A673 (cell line): ENCODE results near the gene RALBP1. TPM values are rescaled to one million over a fixed set of nuclear protein-coding genes. Genes with fewer than 3 reads are reported as not detected.

ENCODE experiments used
- BruUV-seq: library from RNA; stranded (reverse); fragments of 400-500 nt; replicated peaks from 2 replicates; lab custom pipeline; 2021; lab: Mats Ljungman, UMichigan
- CTCF ChIA-PET: fragments of 300-600 bp; sonication (Branson Sonifier 250); formaldehyde crosslinking; loops from one replicate; lab custom pipeline; 2022; ENCODE audit warnings: antibody characterized with exemption; lab: Charles Lee
- POLR2A ChIA-PET: fragments of 300-600 bp; sonication (Branson Sonifier 250); formaldehyde crosslinking; loops from one replicate; lab custom pipeline; 2022; ENCODE audit warnings: antibody characterized with exemption; ENCODE audit not compliant: low non-redundant PET; lab: Charles Lee
- DNase-seq: peaks from one replicate; pipeline ENCODE4 v3.0.0-alpha.2; 2015; ENCODE audit warnings: low spot score
- H3K27ac ChIP-seq: fragments of 200-600 bp; sonication (generic); 2 replicates; pipeline ENCODE4 v1.5.1; 2016; ENCODE audit warnings: mixed run types, low read depth, mild to moderate bottlenecking, mixed read lengths, antibody characterized with exemption, low read length; ENCODE audit not compliant: poor library complexity, severe bottlenecking
- H3K27me3 ChIP-seq: fragments of 200-600 bp; sonication (generic); replicated peaks from 2 replicates; pipeline ENCODE4 v1.6.1; 2017; ENCODE audit warnings: mixed run types, low read depth, mild to moderate bottlenecking, mixed read lengths, antibody characterized with exemption, low read length; ENCODE audit not compliant: insufficient read depth, poor library complexity
- H3K36me3 ChIP-seq: fragments of 200-600 bp; sonication (generic); 2 replicates; pipeline ENCODE4 v1.6.1; 2016; ENCODE audit warnings: mixed run types, mild to moderate bottlenecking, mixed read lengths, antibody characterized with exemption, low read length; ENCODE audit not compliant: insufficient read depth, poor library complexity, severe bottlenecking
- H3K4me1 ChIP-seq: fragments of 200-600 bp; sonication (generic); 2 replicates; pipeline ENCODE4 v1.6.1; 2017; ENCODE audit warnings: mixed run types, mild to moderate bottlenecking, mixed read lengths, antibody characterized with exemption, low read length; ENCODE audit not compliant: insufficient read depth, poor library complexity, severe bottlenecking
- H3K4me3 ChIP-seq: fragments of 200-600 bp; sonication (generic); 2 replicates; pipeline ENCODE4 v1.5.1; 2016; ENCODE audit warnings: low read depth, mixed run types, mild to moderate bottlenecking, mixed read lengths, low read length; ENCODE audit not compliant: poor library complexity, severe bottlenecking
- H3K9me3 ChIP-seq: fragments of 200-600 bp; sonication (generic); 2 replicates; pipeline ENCODE4 v1.6.1; 2016; ENCODE audit warnings: mixed run types, low read depth, mild to moderate bottlenecking, mixed read lengths, antibody characterized with exemption, low read length; ENCODE audit not compliant: poor library complexity, severe bottlenecking
- EZH2 ChIP-seq: fragments of 200-600 bp; sonication (generic); IDR thresholded peaks from 2 replicates; pipeline ENCODE4 v1.6.1; 2017; ENCODE audit warnings: borderline replicate concordance, low read depth, mild to moderate bottlenecking, mixed read lengths, antibody characterized with exemption, low read length; ENCODE audit not compliant: poor library complexity, severe bottlenecking
- intact Hi-C: fragments of 100-400 bp; cut with micrococcal nuclease; formaldehyde crosslinking; loops from one replicate; pipeline ENCODE4 v1.10.0; 2022; ENCODE audit not compliant: unreplicated experiment
- total RNA-seq: library from RNA; stranded (reverse); gene quantifications from 2 replicates; pipeline ENCODE4 v1.2.3, GENCODE V29; 2021
- TF ChIP-seq, protein P1 (sequence below): fragments of 300-800, 200-600 bp; sonication (generic); conservative IDR thresholded peaks from 2 replicates; pipeline ENCODE4 v1.5.1; 2017; ENCODE audit warnings: low read depth, mild to moderate bottlenecking, antibody characterized with exemption, low read length, moderate library complexity, mixed read lengths

The RALBP1 gene
- total RNA-seq, 1 experiment from 2014 or later = 53.5 TPM

DNA sequence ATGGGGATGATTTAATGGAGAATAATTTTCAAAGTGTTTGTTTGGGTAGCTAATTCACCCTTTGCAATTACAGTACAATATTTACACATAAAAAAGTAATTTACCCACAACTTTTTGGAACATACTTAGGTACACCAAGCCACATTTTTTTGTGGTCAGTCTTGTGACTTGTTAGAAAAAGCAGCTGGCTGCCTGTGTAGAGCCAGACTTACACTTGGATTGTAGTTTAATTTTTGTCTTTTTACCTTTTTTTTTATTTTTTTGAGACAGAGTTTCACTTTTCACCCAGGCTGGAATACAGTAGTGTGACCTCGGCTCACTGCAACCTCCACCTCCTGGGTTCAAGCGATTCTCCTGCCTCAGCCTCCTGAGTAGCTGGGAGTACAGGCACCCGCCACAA is 45.4 kb downstream of the RALBP1 start:
- H3K27me3 ChIP-seq = no peaks in the 10 kb centered on the region
- no peaks in the 10 kb centered on the region for H3K9me3 ChIP-seq
- peaks cover 7% of the 10 kb centered on the region for H3K36me3 ChIP-seq
- no peak for DNase-seq
- ChIA-PET CTCF (no interaction called here), POLR2A (no interaction called here)
- H3K4me3 ChIP-seq = no peak overlapping the region
- H3K4me1 ChIP-seq = no peaks in the 10 kb centered on the region
- no peak overlapping the region for H3K27ac ChIP-seq
- intact Hi-C loops = no loop called here
- BruUV-seq = no TSS peak
- TF ChIP-seq, protein P1, sequence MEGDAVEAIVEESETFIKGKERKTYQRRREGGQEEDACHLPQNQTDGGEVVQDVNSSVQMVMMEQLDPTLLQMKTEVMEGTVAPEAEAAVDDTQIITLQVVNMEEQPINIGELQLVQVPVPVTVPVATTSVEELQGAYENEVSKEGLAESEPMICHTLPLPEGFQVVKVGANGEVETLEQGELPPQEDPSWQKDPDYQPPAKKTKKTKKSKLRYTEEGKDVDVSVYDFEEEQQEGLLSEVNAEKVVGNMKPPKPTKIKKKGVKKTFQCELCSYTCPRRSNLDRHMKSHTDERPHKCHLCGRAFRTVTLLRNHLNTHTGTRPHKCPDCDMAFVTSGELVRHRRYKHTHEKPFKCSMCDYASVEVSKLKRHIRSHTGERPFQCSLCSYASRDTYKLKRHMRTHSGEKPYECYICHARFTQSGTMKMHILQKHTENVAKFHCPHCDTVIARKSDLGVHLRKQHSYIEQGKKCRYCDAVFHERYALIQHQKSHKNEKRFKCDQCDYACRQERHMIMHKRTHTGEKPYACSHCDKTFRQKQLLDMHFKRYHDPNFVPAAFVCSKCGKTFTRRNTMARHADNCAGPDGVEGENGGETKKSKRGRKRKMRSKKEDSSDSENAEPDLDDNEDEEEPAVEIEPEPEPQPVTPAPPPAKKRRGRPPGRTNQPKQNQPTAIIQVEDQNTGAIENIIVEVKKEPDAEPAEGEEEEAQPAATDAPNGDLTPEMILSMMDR = no peak
- TF ChIP-seq EZH2 = no peak

DNA sequence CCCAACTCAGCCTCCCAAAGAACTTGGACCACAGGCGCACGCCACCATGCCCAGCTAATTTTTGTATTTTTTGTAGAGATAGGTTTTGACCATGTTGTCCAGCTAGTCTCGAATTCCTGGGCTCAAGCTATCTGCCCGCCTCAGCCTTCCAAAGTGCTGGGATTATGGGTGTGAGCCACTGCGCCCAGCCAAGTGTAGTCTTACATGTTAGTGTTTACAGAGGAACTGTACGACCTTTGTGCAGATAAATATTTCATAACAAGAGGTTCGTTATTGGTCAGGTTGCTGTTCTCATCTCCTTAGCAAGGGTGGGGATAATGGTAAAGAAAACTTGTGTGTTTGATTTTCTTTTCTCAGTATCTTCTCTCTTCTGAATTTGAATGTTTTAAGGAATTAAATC is 46.5 kb downstream of the RALBP1 start:
- no peaks in the 10 kb centered on the region for H3K4me1 ChIP-seq
- ChIA-PET POLR2A (no interaction called here), CTCF (interaction anchor here (0.6 kb wide), 1 partner anchor 1004 kb away, joined by 3 read pairs; the partner anchor contains the start of gene NAPG)
- peaks cover 12% of the 10 kb centered on the region for H3K36me3 ChIP-seq
- TF ChIP-seq, protein P1 = no peak
- no peak for TF ChIP-seq EZH2
- no peaks in the 10 kb centered on the region for H3K27me3 ChIP-seq
- BruUV-seq = no TSS peak
- H3K27ac ChIP-seq = no peak overlapping the region
- intact Hi-C loops = no loop called here
- H3K9me3 ChIP-seq = no peaks in the 10 kb centered on the region
- DNase-seq = no peak
- H3K4me3 ChIP-seq = no peak overlapping the region

DNA sequence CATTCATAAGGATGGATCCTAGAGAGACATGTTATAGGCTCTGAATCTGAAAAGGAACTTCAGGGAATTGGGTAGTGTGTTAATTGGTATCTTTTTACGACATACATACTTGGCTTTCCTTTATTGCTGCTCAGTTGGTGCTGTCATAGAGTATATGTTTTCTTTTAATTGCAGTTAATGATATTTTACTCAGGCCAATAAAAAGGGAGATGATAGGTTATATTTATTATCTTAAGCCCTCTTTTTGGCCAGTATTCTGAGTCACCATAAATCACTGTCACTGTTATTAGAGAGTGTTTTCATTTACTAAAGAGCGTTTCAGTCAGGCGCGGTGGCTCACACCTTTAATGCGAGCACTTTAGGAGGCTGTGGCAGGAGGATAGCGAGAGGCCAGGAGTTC is 47.6 kb downstream of the RALBP1 start:
- BruUV-seq = no TSS peak
- POLR2A ChIA-PET = no interaction called here
- peaks cover 6% of the 10 kb centered on the region for H3K36me3 ChIP-seq

More for the DNA sequence above, 47.6 kb downstream of the RALBP1 start:
- Histone ChIP-seq H3K4me1 (no peaks in the 10 kb centered on the region), H3K27me3 (no peaks in the 10 kb centered on the region), H3K9me3 (no peaks in the 10 kb centered on the region), H3K27ac (no peak overlapping the region), H3K4me3 (no peak overlapping the region)
- CTCF ChIA-PET = no interaction called here
- no peak for DNase-seq
- intact Hi-C loops = no loop called here
- no peak for TF ChIP-seq EZH2
- TF ChIP-seq, protein P1 = no peak
